ENCODE results near the gene MEI1. TPM values are rescaled to one million over a fixed set of nuclear protein-coding genes. Genes with fewer than 3 reads are reported as not detected.

The MEI1 gene
- total RNA-seq, 2 donors from 2014 or later = 7.4 TPM; not detected in 1

- no peaks in the 10 kb centered on the region for H3K27me3 ChIP-seq (replicated peaks; ENCODE audit: insufficient read depth)
- no peak overlapping the region for H3K27ac ChIP-seq
- intact Hi-C loops (cut with DNase I) = no loop called here
- no peak overlapping the region for H3K4me3 ChIP-seq
- peaks cover 18 to 45% of the 10 kb centered on the region in 2 donors for H3K36me3 ChIP-seq
- H3K9me3 ChIP-seq = no peaks in the 10 kb centered on the region
- no peak for DNase-seq (ENCODE audit: low spot score)
- no peaks in the 10 kb centered on the region for H3K4me1 ChIP-seq (replicated peaks)
- TF ChIP-seq POLR2A (IDR thresholded peaks at IDR 0.05) (no peak), CTCF (IDR thresholded peaks at IDR 0.05) (no peak), POLR2AphosphoS5 (IDR thresholded peaks at IDR 0.05) (no peak)
- WGBS = 94% methylated on average over 6 of the region's 6 CpGs
Measured at GRCh38 chr22:41657709-41658108, 41.6 kb upstream of the MEI1 start.

- peaks cover 18 to 36% of the 10 kb centered on the region in 2 donors for H3K36me3 ChIP-seq
- WGBS = 91% methylated on average over 17 of the region's 17 CpGs
- no peak overlapping the region for H3K27ac ChIP-seq
- no peaks in the 10 kb centered on the region for H3K9me3 ChIP-seq
- DNase-seq (ENCODE audit: low spot score) = no peak
- no peaks in the 10 kb centered on the region for H3K27me3 ChIP-seq (replicated peaks; ENCODE audit: insufficient read depth)
- H3K4me3 ChIP-seq = no peak overlapping the region
- no peaks in the 10 kb centered on the region for H3K4me1 ChIP-seq (replicated peaks)
- no peak for TF ChIP-seq POLR2AphosphoS5 (IDR thresholded peaks at IDR 0.05)
- no peak for TF ChIP-seq CTCF (IDR thresholded peaks at IDR 0.05)
- TF ChIP-seq POLR2A (IDR thresholded peaks at IDR 0.05) = no peak
- intact Hi-C loops (cut with DNase I) = no loop called here
Measured at GRCh38 chr22:41658869-41659268, 40.4 kb upstream of the MEI1 start.

GRCh38 chr22:41659941-41660340 is 39.4 kb upstream of the MEI1 start:
- 95% methylated on average over 1 of the region's 1 CpG for WGBS
- intact Hi-C loops (cut with DNase I) = no loop called here
- H3K4me3 ChIP-seq = no peak overlapping the region
- H3K4me1 ChIP-seq (replicated peaks) = no peaks in the 10 kb centered on the region
- H3K27me3 ChIP-seq (replicated peaks; ENCODE audit: insufficient read depth) = no peaks in the 10 kb centered on the region
- no peaks in the 10 kb centered on the region for H3K9me3 ChIP-seq
- peaks cover 18 to 30% of the 10 kb centered on the region in 2 donors for H3K36me3 ChIP-seq
- TF ChIP-seq CTCF (IDR thresholded peaks at IDR 0.05) = no peak
- TF ChIP-seq POLR2A (IDR thresholded peaks at IDR 0.05) = no peak
- H3K27ac ChIP-seq = no peak overlapping the region
- no peak for DNase-seq (ENCODE audit: low spot score)

- no peak for TF ChIP-seq POLR2AphosphoS5 (IDR thresholded peaks at IDR 0.05)
- TF ChIP-seq POLR2A (IDR thresholded peaks at IDR 0.05) = no peak
- TF ChIP-seq CTCF (IDR thresholded peaks at IDR 0.05) = no peak
- DNase-seq (ENCODE audit: low spot score) = no peak
- Histone ChIP-seq H3K4me3 (no peak overlapping the region), H3K27ac (no peak overlapping the region), H3K36me3 (peaks cover 18 to 30% of the 10 kb centered on the region in 2 donors), H3K9me3 (no peaks in the 10 kb centered on the region), H3K4me1 (replicated peaks) (no peaks in the 10 kb centered on the region), H3K27me3 (replicated peaks; ENCODE audit: insufficient read depth) (no peaks in the 10 kb centered on the region)
- 86% methylated on average over 3 of the region's 3 CpGs for WGBS
- intact Hi-C loops (cut with DNase I) = no loop called here
Measured at GRCh38 chr22:41660416-41660815, 38.9 kb upstream of the MEI1 start.

GRCh38 chr22:41661088-41661487 is 38.2 kb upstream of the MEI1 start:
- intact Hi-C loops (cut with DNase I) = no loop called here
- Histone ChIP-seq H3K9me3 (no peaks in the 10 kb centered on the region), H3K4me1 (replicated peaks) (no peaks in the 10 kb centered on the region), H3K36me3 (peaks cover 18 to 30% of the 10 kb centered on the region in 2 donors), H3K27ac (no peak overlapping the region), H3K4me3 (no peak overlapping the region), H3K27me3 (replicated peaks; ENCODE audit: insufficient read depth) (no peaks in the 10 kb centered on the region)
- DNase-seq (ENCODE audit: low spot score) = no peak
- WGBS = 90% methylated on average over 3 of the region's 3 CpGs
- TF ChIP-seq CTCF (IDR thresholded peaks at IDR 0.05) (no peak), POLR2A (IDR thresholded peaks at IDR 0.05) (no peak), POLR2AphosphoS5 (IDR thresholded peaks at IDR 0.05) (no peak)

Data from prostate gland (tissue), 2 donors.